NCI-H510A (cell line): ENCODE measurements around the gene ZNF746.
"Not testable (repeated sequence)": the region's sequence is repeated elsewhere in the genome, so short reads cannot be mapped to it uniquely, and the experiment has no call there.

ENCODE experiments used
- DNase-seq: peaks from one replicate; lab custom pipeline; 2025; lab: John Stamatoyannopoulos, UW

Gene ZNF746

GRCh38 chr7:149459540-149460452 lies 37.8 kb downstream of the ZNF746 start:
- DNase-seq = peak; percentile 4

- no peak for DNase-seq
Observed at GRCh38 chr7:149459201-149459539, 38.4 kb downstream of the ZNF746 start.

GRCh38 chr7:149458235-149458634 lies 39.4 kb downstream of the ZNF746 start:
- no peak for DNase-seq

- no peak for DNase-seq
Observed at GRCh38 chr7:149457766-149458165, 39.8 kb downstream of the ZNF746 start.

- no peak for DNase-seq
Observed at GRCh38 chr7:149456506-149457421, 40.8 kb downstream of the ZNF746 start.

GRCh38 chr7:149455175-149455950 lies 42.2 kb downstream of the ZNF746 start:
- DNase-seq = no peak

- DNase-seq = no peak
Observed at GRCh38 chr7:149454750-149455149, 42.9 kb downstream of the ZNF746 start.

- no peak for DNase-seq
Observed at GRCh38 chr7:149454006-149454405, 43.6 kb downstream of the ZNF746 start.

GRCh38 chr7:149450821-149451220 lies 46.8 kb downstream of the ZNF746 start:
- no peak for DNase-seq

GRCh38 chr7:149449897-149450296 lies 47.7 kb downstream of the ZNF746 start:
- DNase-seq = no peak

- DNase-seq = no peak
Observed at GRCh38 chr7:149448961-149449360, 48.6 kb downstream of the ZNF746 start.

GRCh38 chr7:149446026-149446425 lies 51.6 kb downstream of the ZNF746 start:
- not testable (repeated sequence) for DNase-seq

- no peak for DNase-seq
Observed at GRCh38 chr7:149444287-149444686, 53.3 kb downstream of the ZNF746 start.

- no peak for DNase-seq
Observed at GRCh38 chr7:149443523-149443922, 54.1 kb downstream of the ZNF746 start.

GRCh38 chr7:149442924-149443323 lies 54.7 kb downstream of the ZNF746 start:
- no peak for DNase-seq

GRCh38 chr7:149440222-149440621 lies 57.4 kb downstream of the ZNF746 start:
- no peak for DNase-seq

- DNase-seq = no peak
Observed at GRCh38 chr7:149436358-149436757, 61.3 kb downstream of the ZNF746 start.

- DNase-seq = no peak
Observed at GRCh38 chr7:149433124-149433523, 64.5 kb downstream of the ZNF746 start.

GRCh38 chr7:149432121-149432691 lies 65.4 kb downstream of the ZNF746 start:
- DNase-seq = no peak

GRCh38 chr7:149431486-149432120 lies 66.0 kb downstream of the ZNF746 start:
- no peak for DNase-seq

GRCh38 chr7:149430192-149430591 lies 67.4 kb downstream of the ZNF746 start:
- no peak for DNase-seq
